ENCODE measurements around the gene SAMD4A.

SAMD4A gene

DNA sequence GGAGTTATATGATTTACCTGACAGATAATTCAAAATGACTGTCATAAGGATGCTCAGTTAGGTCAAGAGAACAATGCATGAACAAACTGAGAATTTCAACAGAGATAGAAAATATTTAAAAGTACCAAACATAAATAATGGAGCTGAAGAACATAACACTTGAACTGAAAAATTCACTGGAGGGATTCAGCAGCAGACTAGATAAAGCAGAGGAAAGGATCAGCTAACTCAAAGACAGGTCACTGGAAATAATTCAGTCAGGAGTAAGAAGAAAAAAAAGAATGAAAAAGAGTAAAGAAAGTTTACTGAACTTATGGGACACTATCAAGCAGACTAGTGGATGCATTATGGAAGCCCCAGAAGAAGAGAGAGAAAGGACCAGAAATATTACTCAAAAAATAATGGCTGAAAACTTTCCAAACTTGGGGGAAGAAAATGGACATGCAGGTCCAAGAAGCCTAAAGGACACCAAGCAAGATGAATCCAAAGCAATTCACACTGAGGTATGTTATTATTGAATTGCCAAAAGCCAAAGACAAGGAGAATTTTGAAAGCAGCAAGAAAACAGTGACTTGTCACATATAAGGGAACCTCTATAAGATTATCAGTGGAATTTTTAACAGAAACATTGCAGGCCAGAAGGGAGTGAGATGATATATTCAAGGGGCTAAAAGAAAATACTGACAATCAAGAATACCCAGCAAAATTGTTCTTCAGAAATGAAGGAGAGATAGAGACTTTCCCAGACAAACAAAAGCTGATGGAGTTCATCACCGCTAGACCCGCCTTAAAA is 257.0 kb downstream of the SAMD4A start:
- no peak for DNase-seq (ENCODE audit: low read depth in 2 of 2)

DNA sequence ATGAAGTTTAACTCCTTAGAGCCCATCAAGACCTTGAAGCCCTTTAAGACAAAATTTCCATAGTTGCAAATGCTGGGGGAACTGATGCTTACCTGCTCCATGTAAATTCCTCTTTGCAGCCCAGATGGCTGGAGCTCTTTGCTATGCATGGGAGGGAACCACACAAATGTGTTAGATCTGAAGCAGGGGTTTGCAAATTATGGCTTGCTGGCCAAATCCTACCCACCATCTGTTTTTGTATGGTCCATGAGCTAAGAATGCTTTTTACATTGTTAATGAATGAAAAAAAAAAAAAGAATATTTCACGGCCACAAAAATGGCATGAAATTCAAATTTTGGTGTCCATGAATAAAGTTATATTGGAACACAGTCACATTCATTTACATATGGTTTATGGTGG is 261.1 kb downstream of the SAMD4A start:
- no peak for DNase-seq (ENCODE audit: low read depth in 2 of 2)

DNA sequence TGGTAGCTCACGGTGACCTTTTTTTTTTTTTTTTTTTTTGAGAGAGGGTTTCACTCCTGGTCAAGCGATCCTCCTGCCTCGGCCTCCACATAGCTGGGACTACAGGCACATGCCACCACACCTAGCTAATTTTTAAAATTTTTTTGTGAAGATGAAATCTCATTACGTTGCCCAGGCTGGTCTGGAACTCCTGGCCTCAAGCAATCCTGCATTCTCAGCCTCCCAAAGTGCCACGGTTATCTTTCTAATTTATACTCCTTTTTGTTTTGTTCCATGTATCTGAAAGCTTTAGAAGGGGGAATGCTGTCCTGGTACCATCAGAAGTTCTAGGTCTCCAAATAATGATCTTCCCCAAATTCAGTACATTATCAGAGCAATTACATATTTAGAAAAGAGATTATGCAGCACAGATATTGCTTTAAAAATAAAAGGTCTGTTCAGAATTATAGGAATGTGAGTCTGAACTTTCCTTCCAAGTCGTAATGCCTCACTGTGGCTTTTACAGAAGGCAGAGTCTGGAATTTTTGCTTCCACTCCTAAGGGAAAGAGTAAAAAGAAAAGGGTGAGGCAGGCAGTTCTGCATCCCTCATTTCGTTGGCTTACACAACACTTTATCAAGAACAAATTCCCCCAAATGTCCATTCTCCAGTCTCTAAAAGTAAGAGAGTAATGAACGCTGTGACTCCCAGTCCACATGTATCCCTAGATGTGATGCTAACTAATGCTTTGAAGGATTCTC is 262.7 kb downstream of the SAMD4A start:
- no peak for DNase-seq (ENCODE audit: low read depth in 2 of 2)

- DNase-seq (ENCODE audit: low read depth in 2 of 2), result no peak
These were observed 263.7 kb downstream of the SAMD4A start for GRCh38 chr14:54830650-54831049.

DNA sequence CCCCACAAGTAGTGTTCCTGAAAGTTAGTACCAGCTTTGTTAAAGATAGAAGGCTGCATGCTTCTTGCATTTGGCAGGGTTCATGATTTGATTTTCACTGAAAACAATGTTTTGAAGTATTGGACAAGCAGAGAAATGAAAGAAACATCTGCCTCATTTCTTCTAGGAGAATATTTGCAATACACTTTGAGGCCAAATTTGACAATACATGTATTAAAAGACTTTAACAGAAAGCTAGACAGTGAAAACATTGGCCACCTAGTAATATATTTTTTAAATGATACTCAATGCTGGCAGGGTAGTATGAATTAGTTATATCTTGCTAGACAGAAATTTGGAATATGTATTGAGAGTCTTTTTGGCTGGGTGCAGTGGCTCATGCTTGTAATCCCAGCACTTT is 267.2 kb downstream of the SAMD4A start:
- DNase-seq (ENCODE audit: low read depth in 2 of 2), result no peak

- DNase-seq (ENCODE audit: low read depth in 2 of 2), result no peak
These were observed 267.8 kb downstream of the SAMD4A start for GRCh38 chr14:54834727-54835126.

- no peak for DNase-seq (ENCODE audit: low read depth in 2 of 2)
These were observed 269.3 kb downstream of the SAMD4A start for GRCh38 chr14:54836231-54836630.

DNA sequence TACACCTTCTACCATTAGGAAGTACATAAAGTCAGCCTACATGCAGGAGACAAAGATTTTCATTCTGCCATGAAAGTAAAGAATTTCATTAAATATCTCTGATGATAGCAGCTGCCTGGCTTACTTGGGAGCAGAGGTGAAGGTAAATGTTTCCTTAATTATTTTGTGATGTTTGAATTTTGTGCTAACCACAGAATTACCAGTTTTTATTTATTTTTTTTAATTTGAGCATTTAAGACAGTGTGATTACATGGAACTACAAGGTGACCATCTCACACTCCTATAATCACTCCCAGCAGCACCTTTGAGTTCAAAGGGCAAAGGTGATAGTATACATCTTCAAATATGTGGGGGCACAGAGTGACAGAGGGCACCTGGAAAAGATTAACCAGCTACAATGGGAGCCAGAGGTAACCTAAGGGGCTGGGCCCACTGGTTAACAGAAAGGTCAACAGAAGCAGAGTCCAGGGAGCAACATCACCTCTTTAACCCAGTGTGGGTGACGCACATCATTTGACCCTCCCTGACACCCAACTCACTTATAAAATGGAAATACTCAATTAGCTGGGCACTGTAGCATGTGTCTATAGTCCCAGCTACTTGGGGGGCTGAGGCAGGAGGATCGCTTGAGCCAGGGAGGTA is 270.7 kb downstream of the SAMD4A start:
- DNase-seq (ENCODE audit: low read depth in 2 of 2), result no peak

DNA sequence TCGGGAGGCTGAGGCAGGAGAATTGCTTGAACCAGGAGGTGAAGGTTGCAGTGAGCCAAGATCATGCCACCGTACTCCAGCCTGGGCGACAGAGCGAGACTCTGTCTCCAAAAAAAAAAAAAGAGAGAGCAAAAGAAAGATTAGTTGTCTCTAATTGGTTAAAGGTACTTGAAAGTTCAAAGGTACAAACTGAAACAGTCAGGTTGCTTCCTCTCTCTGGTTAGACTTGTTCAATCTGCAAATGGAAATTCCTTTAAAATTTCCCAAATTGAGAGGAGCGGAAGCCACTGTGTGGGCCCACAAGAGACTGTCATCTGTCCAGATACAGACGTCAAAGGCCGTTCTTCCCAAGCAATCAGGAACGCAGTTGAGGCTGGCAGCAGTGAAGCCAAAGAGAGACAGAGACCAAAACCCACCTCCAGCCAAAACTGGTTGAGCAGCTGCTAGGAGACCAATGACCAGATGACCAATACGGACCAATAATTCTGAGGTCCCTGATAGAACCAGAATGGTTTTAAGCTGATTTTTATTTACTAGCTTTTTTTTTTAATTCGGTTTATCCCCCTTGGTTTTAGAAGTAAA is 272.1 kb downstream of the SAMD4A start:
- DNase-seq (ENCODE audit: low read depth in 2 of 2), result no peak

DNA sequence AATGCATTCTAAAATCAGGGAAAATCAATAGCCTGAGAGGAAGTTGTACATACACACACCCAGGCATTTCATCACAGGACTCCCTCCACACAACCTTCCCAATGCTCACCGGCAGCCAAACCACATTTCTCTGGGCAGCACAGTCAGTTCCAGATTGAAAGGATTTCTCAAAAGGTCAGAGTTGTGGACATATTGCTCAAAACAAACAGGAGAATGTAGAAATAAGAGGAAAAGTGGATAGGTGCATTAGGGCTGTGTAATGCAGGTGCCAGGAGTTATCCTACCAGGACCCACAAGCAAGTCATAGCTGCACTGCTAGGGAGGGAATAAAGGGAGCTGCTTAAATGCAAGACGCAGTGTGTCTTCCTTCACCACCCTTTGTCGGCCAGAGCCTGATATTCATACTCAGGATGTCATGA is 272.8 kb downstream of the SAMD4A start:
- DNase-seq (ENCODE audit: low read depth in 2 of 2), result no peak

GRCh38 chr14:54840336-54840735 is 273.4 kb downstream of the SAMD4A start:
- no peak for DNase-seq (ENCODE audit: low read depth in 2 of 2)

DNA sequence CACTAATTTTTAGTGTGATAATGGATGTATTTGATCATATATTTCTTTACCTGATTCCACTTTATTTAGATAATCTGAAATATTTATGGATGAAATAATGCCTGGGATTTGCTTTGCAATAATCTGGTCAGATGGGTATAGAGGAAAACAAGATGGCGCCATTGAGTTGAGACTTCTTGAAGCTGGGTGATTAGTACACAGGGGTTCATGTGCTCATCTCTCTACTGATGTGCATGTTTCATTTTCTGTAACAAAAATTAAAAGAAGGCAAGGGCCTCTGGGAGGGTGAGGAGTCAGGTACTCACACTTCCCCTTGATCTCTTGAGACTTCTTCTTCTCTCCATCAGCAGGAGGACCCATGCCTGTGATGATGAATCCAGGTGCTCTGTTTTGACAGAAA is 273.9 kb downstream of the SAMD4A start:
- no peak for DNase-seq (ENCODE audit: low read depth in 2 of 2)

Measured in fibroblast of skin of left biceps (primary cell).